Measurements from ENCODE around the gene PARP3.
A peak's percentile ranks its signal among the peaks of the same experiment; 100 is the strongest.

Gene PARP3

GRCh38 chr3:51934139-51934850 lies 7.9 kb upstream of the PARP3 start:
- no peak for DNase-seq

- no peak for DNase-seq
These were observed 6.9 kb upstream of the PARP3 start for GRCh38 chr3:51934991-51935885.

- DNase-seq = no peak
These were observed 6.0 kb upstream of the PARP3 start for GRCh38 chr3:51935886-51936755.

GRCh38 chr3:51937014-51937413 lies 5.1 kb upstream of the PARP3 start:
- DNase-seq = no peak

- no peak for DNase-seq
These were observed 4.3 kb upstream of the PARP3 start for GRCh38 chr3:51937611-51938450.

- DNase-seq = no peak
These were observed 3.3 kb upstream of the PARP3 start for GRCh38 chr3:51938780-51939425.

- no peak for DNase-seq
These were observed 1.3 kb upstream of the PARP3 start for GRCh38 chr3:51940648-51941462.

GRCh38 chr3:51941463-51941797 lies 733 bp upstream of the PARP3 start:
- DNase-seq = no peak

GRCh38 chr3:51942603-51943450 lies 664 bp downstream of the PARP3 start:
- peak; percentile 33 for DNase-seq

- DNase-seq = no peak
These were observed 1.6 kb downstream of the PARP3 start for GRCh38 chr3:51943451-51944391.

- no peak for DNase-seq
These were observed 2.4 kb downstream of the PARP3 start for GRCh38 chr3:51944451-51945021.

- DNase-seq = no peak
These were observed 3.1 kb downstream of the PARP3 start for GRCh38 chr3:51945031-51945840.

- DNase-seq = no peak
These were observed 4.0 kb downstream of the PARP3 start for GRCh38 chr3:51945926-51946705.

- DNase-seq = no peak
These were observed 4.6 kb downstream of the PARP3 start for GRCh38 chr3:51946796-51947195.

GRCh38 chr3:51947215-51947900 lies 5.2 kb downstream of the PARP3 start:
- no peak for DNase-seq

GRCh38 chr3:51948016-51948580 lies 5.9 kb downstream of the PARP3 start:
- no peak for DNase-seq
